ENCODE data around the gene RASA3.

The RASA3 gene

DNA sequence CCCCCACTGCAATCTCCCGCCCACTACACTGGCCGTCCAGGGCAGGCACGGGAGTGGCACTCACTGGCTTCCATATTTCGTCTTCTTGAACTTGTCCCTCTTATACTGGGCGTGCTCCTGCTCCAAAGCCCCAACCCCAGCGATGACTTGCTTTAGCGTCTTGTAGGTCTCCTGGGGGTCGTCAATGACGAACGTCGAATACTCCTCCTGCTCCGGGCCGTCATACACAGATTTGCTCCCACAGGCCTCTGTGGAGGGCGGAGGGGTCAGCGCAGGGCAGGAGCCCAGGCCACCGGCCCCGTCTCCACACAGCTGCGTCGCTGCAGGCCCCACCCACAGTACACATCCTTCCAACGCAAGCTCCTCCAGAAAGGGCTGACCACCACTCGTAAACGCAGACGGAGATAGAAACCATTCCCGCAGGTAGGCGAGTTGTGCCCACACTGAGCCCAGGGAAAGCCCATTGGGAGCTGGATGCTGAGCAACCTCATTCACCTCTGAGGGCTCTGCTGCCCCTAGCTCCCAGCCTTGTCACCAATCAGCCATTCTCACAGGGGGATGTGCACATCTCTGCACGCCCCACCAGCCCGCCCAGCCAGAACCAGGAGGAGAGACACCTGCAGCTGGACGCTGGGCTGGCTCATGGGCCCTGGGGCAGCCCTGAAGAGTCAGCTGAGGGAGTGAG, 150.7 kb downstream of the RASA3 start:
- DNase-seq (ENCODE audit: low read depth): no peak

DNA sequence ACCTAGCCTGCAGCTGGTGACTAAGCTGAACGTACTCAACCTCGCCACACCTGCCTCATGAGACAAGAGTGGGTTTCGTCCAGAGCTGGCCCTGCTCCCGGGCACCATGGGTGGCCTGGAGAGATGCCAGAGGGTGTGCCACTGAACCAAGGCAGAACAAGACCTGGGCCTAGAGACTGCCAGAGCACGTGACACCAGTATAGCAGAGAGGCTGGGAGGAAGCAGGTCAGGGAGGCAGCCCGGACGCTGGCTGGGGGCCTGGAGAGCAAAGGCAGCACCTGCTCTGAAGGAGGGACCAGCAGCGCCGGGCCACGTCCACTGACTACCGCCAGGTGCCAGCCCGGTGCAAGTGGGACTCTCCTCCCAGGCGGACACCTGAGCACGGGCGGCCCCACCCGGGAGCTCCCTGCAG, 151.2 kb downstream of the RASA3 start:
- DNase-seq (ENCODE audit: low read depth): no peak

DNA sequence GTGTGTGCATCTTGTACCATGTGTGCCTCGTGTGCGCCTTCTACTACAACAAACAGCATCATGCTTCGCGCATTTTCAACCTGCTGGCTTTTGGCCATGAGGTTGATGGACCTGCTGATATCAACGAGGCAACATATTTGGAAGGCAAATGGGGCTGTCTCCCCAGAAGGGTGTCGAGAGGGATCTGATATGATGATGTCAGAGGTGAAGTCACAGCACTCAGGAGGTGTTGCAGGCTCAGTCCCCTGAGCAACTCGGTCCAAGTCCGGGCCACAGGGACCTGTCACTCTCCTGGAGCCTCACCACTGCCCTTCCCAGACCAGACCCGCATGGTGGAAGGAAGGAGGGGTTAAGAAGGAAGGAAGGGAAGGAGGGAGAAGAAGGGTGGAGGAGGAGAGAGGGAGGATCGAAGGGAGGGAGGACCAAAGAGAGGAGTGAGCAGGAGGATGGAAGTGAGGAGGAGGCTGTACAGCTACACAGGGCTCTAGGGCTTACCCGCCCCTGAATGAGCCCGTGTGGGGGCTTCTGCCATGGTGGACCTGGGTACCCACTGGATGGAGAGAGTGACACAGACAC, 151.8 kb downstream of the RASA3 start:
- no peak for DNase-seq (ENCODE audit: low read depth)

DNA sequence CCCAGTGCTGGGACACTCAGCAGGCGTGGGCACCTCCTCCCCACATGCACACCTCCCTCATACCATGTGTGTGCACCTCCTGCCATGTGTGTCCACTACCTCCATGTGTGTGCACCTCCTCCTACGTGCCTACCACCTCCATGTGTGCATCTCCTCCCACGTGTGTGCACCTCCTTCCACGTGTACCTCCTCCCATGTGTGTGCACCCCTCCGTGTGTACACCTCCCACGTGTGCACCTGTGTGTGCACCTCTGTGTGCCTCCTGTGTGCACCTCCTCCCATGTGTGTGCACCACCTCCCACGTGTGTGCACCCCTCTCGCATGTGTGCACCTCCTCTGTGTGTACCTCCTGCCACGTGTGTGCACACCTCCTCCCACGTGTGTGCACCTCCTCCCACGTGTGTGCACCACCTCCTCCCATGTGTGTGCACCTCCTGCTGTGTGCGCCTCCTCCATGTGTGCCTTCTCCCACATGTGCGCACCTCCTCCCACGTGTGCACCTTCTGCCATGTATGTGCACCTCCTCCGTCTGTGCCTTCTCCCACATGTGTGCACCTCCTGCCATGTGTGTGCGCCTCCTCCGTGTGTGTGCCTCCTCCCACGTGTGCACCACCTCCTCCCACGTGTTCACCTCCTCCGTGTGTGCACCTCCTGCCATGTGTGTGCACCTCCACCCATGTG, 152.5 kb downstream of the RASA3 start:
- no peak for DNase-seq (ENCODE audit: low read depth)

DNA sequence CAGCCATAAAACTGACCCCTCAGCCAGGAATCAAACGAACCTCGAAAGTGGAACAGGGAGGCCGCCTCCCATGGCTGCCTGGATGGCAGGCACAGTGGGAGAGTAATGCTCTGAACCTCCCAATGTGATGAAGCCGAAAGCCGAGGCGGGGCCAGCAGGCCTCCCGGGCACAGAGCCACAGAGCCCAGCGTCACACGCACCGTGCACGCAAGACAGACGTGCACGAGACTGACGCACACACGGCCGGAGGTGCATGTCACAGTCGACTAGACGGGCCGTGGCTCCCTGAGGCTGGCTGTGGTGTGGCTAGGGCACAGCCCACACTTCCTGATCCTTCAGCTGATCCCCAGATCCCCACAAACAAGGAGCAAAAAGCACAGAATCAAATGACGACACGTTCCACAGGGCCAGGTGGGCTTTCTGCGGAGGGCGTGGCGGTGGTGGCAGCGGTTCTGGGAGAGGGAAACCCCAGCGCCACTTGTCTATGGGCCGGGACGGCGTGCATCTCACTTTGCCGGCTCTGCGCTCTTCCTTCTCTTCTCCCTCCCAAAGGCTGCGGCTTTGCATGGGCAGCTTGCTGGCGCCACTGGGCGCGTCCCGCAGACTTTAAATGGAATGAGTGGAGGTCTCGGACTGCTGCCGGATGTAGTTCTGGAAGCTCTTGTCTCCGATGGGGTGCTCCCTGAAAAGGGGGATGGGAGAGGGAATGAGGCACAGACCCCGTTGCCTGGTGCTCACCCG, 153.5 kb downstream of the RASA3 start:
- DNase-seq (ENCODE audit: low read depth): no peak

DNA sequence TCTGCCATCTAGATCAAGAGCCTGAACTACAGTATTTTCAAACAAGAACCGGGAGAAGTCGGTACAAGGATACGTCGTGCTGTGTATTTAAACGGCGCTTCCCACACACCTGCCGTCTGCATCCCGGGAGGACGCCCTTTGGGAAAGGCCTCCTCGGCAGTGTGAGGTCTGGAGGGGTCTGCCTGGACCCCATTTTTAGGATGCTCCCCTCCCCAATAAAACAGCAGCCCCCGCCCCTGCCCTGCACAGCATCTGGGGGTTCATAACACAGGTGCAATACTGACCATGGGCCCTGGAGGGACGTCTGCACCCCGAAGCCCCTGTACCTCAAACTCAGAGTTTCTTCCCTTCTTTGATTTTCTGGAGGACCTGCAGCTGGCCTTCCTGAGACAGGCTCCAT, 154.4 kb downstream of the RASA3 start:
- DNase-seq (ENCODE audit: low read depth): no peak

DNA sequence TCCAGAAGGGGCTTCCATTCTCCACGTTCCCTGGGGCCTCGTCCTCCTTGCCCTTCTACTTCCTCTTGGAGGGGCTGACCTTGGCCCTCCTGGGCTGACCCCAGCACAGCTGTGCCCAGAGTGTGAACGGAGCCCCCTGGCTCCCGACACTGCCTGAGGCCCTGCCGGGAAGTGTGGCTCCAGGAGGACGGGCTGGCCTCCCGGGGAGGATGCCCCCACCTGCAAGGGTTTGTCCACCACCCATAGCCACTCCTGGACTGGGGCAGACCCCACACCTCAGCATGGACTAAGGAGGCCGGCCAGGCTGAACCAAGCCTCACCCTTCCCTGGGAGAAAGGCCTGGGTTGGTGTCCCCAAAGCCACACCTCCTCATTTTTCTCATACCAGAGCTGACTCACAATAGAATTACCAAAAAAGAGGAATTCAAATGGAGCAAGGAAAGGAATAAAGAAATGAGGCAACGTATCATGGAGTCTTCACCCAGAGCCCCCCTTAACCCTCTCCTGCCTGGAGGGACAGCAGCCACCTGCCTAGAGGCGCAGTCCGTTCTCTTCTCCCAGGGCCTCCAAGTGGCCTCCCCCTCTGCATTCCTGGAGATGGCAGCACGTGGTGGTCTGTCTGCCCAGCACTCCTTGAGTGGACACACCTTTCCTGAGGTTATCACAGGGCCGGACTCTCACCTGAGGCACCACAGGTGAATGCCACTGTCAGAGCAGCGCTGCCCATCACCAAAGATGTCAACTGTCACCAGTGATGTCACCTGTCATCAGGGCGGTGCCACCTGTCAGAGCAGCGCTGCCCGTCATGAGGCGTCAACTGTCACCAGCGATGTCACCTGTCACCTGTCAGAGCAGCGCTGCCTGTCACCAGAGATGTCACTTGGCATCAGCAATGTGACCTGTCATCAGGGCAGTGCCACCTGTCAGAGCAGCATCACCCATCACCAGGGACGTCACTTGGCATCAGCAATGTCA, 155.4 kb downstream of the RASA3 start:
- no peak for DNase-seq (ENCODE audit: low read depth)

DNA sequence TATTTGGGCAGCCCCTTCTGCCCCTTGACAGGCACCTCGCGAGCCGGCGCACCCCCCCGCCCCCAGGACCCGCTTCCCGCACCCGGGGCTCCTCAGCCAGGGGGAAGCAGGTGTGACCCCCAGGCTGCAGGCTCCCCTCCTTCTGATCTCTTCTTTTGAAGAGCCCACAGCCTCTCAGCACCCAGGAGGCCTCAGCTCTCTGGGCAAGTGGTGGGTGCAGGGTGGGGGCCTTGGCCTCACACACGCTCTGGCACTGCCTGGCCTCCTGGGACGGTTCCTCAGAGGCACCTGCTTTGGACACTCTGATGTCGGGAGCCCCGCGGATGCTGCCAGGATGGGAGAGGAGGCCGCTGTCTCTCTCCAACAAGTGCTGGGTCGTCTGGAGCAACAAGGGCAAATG, 157.0 kb downstream of the RASA3 start:
- DNase-seq (ENCODE audit: low read depth): no peak

DNA sequence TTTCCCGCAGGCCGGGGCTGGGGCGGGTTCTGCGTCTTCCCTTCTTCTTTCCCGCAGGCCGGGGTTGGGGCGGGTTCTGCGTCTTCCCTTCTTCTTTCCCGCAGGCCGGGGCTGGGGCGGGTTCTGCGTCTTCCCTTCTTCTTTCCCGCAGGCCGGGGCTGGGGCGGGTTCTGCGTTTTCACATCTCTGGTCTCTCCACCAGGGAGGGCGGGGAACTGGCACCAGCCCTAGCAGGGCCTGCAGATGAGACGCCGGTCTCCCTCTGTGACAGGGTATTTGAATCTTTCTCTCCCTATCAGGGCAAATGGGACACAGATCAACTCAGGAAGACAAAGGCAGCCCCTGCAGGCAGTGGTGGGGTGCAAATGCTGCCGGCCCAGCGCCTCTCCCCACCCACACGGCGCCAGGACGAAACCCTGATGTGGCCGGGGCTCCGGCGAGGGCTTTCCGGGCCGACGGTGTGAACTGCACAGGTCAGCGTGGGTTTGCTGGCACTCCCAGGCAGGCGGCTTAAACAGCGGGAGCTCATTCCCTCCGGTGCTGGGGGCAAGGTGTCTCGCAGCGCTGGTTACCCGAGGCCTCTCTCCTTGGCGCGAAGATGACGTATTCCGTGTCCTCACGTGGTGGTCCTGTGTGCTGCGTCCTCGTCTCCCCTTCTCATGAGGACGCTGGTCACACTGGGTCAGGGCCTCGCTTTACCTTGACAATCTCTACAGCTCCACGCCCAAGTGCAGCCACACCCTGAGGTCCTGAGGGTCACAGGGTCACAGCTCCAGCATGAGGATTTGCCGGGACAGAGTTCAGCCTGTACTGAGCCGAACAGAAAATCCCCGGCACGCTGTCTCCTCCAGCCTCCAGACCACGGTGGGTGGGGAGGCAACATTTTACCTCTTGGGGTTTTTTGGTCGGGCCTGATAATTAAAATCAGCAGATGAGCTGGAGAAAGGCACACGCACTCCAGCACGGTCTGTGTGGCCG, 157.8 kb downstream of the RASA3 start:
- no peak for DNase-seq (ENCODE audit: low read depth)

DNA sequence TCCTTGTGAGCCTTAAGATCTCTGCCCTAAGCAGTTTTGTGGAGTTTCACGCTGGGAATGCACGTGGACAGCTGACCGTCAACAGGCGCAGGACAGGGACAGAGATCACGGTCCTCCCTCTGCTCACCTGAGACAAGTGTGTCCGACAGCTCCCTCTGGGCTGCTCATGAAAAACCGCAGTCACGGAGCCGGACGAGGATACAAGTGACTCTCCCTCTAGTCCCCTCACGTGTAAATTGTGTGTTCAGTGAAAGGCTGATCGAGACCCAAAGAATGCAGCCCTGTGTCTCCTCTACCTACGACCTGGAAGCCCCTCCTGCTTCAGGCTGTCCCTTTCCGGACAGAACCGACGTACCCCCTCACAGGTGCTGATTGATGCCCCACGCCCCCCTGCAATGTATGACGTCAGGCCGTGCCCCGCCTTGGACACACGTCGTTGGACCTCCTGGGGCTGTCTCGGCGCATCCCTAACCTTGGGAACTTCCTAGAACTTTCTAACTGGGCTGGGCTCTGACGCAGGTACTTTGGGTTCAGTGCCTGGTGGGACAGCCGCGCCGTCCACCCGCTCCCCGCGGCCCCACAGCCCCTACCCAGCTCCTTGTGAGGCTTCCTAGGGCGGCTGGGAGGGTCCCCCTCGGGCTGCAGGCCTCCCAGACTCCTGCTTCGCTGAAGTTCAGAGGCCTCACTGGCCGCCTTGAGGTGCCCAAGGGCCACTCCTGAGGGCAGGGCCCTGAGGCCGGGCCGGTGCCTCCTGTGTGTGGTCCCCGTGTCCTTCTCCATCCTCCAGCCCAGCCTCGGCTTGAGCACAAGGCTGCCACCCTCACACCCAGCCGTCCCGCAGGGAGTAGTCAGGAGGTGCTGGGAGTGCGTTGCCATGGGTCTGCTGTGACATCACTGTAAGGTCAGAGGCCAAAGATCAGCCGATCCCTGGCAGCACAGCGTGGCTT, 158.9 kb downstream of the RASA3 start, which contains the start of gene C13orf46:
Gene C13orf46 (minus strand): TSS at position 859 of the 947 bp plus-strand sequence. CDS start 79 bp downstream, at position 780.
- DNase-seq (ENCODE audit: low read depth): no peak

DNA sequence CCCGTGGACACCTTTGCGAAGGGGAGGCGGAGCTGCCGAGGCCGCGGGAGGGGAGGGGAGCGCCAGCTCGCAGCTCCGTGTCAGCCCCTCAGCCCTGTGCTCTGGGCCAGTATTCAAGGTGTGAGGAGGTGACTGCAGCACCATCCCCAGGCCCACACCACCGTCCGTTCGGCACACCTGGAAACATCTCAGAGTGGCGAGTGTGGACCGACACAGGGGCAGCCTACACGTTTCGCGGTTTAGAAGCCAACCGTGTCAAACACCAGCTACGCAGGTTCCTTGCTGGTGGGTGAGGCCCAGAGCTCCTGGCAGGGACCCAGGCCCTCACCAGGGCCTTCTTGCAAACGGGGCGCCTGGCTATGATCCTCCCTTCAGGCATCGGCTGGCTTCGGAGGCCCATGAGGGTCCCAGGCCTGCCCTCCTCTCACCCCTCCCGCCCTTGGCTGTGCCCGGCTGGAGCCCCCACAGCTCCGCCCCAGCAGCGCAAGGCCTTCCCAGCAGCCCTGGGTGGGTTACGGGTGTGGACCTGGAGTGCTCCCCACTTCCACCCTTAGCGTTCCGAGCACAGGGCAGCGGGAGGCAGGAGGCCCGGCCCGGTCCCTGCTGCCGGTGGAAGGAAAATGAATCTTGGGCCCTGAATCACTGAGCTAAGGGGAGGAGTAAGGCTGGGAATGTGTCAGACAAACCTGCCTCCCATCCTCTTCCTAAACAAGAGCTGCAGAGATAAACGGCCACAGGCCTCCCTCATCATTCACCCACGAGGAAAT, 159.8 kb downstream of the RASA3 start:
- DNase-seq (ENCODE audit: low read depth): no peak

DNA sequence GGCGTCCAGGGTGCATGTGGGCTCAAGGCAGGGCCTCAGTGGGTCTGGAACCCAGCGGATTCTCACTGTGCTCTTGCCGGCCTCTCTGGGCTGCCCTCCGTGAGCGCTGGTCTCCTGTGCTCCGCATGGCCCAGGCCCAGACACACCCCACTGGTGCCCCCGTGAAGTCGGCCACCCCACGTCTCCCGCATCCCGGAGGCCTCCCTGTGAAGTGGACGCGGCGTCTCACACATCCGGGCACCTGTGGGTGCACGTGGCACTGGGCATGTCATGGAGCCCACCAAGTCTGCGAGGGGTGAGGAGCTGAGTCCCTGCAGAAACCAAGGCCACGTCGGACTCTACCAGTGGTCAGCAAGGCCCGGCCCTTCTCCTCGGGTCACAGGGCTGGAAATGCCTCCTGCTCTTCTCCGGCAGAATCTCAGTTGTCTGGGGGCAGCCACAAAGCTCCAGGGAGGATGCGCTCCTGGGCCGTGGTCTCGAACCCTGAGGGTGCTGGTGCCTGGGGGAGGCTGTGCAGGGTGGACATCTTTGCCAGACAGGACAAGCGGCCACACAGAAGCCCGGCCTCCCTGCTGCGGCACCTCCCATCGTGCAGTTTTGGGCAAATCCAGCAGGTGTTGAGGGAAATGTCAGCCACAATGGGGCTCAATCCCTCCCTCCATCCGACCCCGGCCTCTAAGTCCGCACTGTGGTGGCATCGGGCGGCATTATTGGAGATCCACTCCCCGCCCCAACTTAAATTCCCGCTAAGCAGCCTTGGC, 160.8 kb downstream of the RASA3 start:
- DNase-seq (ENCODE audit: low read depth): no peak

DNA sequence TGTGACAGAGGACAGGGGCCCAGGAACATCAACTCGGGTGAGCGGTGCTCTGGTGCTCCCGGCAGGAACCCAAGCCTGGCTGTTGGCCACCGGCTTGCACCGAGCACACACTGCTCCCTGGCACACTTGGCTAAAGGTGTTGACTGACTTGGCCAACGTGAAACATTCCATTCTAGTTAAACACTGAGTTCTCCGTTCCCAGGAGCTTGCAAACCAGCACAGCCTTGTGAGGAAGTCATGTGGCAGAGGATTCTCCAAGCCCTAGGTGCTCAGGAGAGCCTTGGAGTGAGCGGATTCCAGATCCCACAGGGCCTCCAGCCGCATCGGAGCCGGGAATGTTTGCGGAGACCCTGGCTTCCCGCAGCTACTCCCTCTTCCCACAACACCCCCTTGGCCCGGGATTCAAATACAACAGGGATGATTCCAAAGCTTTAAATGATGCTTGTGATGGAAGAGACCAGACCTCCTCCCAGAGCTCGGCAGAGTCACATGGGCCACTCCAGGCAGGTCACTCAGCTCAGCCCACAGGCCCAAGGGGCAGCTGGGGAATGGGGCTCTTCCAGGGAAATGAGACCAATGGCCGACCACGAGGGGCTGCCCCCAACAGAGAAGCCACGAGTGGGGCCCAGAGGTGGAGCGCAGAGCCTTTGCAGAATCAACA, 161.5 kb downstream of the RASA3 start:
- DNase-seq (ENCODE audit: low read depth): no peak

DNA sequence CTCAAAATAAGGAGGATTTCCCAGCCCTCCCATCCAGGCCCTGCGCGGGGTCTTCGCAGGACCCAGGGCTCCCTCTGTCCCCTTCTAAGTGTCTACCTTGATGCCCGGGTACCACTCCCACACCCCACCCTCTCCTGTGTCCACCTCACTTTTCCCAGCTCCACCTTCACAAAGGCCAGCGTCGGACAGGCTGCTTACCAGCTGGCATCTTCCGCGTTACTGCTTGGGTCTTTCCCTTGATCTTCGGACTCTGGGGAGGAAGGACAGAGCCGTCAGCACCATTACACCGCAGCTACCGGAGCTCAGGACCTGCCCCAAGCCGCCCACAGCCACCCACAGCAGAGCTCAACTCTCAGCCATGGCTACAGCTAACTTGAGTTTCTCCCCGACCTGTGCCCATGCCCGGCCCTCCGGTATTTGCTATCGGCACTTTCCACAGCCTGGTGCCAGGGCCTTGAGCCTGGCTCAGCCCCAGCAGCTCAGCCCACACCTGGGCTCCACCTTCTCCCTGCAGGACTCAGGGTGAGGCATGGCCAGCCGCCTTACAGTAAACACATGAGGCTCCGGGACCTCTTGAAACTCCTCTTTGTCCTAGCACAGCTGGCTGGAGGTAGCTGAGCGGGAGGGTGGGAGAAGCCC, 162.3 kb downstream of the RASA3 start:
- DNase-seq (ENCODE audit: low read depth): no peak

DNA sequence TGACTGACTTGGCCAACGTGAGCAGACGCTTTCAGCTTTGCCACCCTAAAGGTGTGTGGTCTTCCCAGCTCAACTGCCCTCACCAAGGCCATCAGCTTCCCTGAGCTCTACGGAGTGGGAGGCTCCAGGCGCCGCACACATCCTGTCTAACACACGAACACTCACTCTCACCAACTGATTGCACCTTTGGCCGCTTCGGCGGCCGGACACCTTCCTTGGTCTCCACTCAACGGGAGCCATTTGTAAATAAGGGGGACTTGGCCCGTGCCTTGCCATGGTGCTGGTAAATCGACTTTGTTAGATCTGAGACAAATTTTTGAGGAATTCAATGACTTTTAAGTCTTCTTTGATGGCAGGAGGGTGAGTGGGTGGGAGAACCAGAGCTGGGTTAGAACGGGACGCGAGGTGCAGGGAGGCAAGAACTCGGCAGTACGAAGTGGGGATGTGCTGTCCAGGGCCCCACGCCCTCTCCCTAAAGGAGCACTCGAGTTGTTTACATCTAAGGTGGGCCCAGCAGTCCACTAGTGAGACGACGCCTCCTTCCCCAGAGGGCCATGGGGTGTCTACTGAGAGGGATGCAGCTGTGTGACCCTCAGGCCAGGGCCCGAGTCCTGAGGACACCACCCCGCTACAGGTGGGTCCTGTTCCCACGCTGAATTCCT, 163.0 kb downstream of the RASA3 start:
- DNase-seq (ENCODE audit: low read depth): no peak

Data from stimulated activated CD8-positive, alpha-beta memory T cell treated with anti-CD3 and anti-CD28 coated beads, Interleukin-15, amount 100 ng/mL, for 24 hours (primary cell).